ENCODE measurements around the gene FPR2. TPM values are rescaled to one million over a fixed set of nuclear protein-coding genes. Genes with fewer than 3 reads are reported as not detected.

The FPR2 gene
- total RNA-seq, 2 donors from 2014 or later: 0.47 to 1.1 TPM

DNA sequence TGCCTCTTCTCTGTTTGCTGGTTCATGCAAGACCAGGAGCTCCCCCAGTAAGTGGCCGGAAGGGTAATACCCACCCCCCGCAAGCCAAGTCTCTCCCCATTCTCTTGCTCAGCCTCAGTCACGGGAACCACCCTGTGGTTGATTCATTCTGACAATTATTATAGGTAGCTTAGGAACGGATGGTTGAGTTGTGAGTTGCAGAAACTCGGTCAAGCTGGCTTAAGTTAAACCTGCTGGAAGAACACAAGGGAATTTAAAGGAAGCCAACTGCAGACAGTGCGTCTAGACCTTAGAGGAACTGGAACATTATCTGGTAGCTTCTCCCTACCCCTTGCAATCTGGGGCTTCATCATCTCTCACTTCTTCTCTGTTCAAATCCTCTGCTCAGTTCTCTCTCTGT lies 18.2 kb upstream of the FPR2 start:
- no peak overlapping the region for H3K4me3 ChIP-seq
- no peaks in the 10 kb centered on the region for H3K9me3 ChIP-seq
- no peaks in the 10 kb centered on the region for H3K27me3 ChIP-seq
- intact Hi-C loops (cut with DNase I): no loop called here
- no peak for DNase-seq
- no peaks in the 10 kb centered on the region for H3K4me1 ChIP-seq
- no peak overlapping the region for H3K27ac ChIP-seq
- H3K36me3 ChIP-seq: no peaks in the 10 kb centered on the region
- TF ChIP-seq, protein P1, sequence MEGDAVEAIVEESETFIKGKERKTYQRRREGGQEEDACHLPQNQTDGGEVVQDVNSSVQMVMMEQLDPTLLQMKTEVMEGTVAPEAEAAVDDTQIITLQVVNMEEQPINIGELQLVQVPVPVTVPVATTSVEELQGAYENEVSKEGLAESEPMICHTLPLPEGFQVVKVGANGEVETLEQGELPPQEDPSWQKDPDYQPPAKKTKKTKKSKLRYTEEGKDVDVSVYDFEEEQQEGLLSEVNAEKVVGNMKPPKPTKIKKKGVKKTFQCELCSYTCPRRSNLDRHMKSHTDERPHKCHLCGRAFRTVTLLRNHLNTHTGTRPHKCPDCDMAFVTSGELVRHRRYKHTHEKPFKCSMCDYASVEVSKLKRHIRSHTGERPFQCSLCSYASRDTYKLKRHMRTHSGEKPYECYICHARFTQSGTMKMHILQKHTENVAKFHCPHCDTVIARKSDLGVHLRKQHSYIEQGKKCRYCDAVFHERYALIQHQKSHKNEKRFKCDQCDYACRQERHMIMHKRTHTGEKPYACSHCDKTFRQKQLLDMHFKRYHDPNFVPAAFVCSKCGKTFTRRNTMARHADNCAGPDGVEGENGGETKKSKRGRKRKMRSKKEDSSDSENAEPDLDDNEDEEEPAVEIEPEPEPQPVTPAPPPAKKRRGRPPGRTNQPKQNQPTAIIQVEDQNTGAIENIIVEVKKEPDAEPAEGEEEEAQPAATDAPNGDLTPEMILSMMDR (IDR thresholded peaks at IDR 0.05): no peak
- no peak overlapping the region for H3K9ac ChIP-seq (ENCODE audit: low read depth in 2 of 2, low read length in 2 of 2)

DNA sequence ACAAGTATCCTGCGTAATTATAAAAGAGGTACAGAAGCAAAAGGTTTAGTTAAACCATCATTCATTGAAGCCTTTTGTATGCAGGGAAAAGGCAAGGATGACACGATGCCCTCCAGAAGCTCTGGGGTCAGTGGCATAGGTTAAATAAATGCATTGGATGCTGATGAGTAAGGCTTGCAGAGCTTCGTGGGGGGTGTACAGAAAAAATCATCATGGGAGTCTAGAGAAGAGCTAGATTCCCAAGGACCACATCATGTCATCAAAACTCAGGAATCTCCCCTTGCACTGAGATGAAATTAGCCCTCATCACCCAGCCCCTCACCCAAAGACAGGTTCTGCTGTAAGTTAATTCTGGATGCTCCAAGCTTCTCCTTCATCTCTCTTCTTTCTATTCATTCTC lies 17.6 kb upstream of the FPR2 start:
- Histone ChIP-seq H3K4me1 (no peaks in the 10 kb centered on the region), H3K9me3 (no peaks in the 10 kb centered on the region), H3K9ac (ENCODE audit: low read depth in 2 of 2, low read length in 2 of 2) (no peak overlapping the region), H3K36me3 (no peaks in the 10 kb centered on the region), H3K4me3 (no peak overlapping the region), H3K27ac (no peak overlapping the region), H3K27me3 (no peaks in the 10 kb centered on the region)
- intact Hi-C loops (cut with DNase I): no loop called here
- TF ChIP-seq, protein P1 (IDR thresholded peaks at IDR 0.05): no peak
- no peak for DNase-seq

DNA sequence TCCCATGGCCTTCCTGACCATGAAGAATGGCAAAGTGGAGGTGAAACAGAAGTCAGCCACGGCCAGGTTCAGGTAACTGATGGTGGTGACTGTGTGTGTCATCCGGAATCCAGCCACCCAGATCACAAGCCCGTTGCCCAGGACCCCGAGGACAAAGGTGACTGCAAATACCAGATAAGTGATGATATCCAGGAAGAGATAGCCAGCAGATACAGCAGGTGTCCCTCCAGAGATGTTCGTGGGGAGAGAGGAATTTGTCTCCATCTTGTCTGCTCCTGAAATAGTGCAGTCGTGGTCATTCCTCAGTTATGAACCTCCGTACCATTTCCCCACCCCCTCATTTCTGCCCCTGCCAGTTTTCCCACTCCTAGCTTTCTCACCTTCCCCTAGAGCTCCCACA lies 14.2 kb upstream of the FPR2 start:
- TF ChIP-seq, protein P1 (IDR thresholded peaks at IDR 0.05): no peak
- Histone ChIP-seq H3K9me3 (no peaks in the 10 kb centered on the region), H3K27ac (no peak overlapping the region), H3K4me1 (no peaks in the 10 kb centered on the region), H3K27me3 (no peaks in the 10 kb centered on the region), H3K36me3 (no peaks in the 10 kb centered on the region), H3K4me3 (no peak overlapping the region), H3K9ac (ENCODE audit: low read depth in 2 of 2, low read length in 2 of 2) (no peak overlapping the region)
- intact Hi-C loops (cut with DNase I): no loop called here
- no peak for DNase-seq

DNA sequence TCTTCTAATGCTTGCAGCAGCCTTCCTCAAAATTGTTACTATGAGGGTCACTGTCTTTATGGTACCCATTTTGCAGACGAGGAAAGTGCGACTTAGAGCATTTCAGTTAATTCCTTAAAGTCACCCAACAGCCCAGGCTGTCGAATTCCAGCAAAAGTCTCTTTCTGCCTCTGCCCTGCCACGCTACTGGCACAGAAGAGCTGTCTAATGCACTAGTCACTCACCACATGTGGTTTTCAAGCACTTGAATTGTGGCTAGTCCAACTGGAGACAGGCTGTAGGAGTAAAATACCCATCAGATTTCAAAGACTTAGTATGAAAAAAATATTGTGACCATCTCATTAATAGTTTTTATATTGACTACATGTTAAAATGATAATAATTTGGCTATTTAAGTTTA lies 11.0 kb upstream of the FPR2 start:
- no peak for DNase-seq
- no peak overlapping the region for H3K4me3 ChIP-seq
- no peak overlapping the region for H3K27ac ChIP-seq
- H3K4me1 ChIP-seq: no peaks in the 10 kb centered on the region
- intact Hi-C loops (cut with DNase I): no loop called here
- TF ChIP-seq, protein P1 (IDR thresholded peaks at IDR 0.05): no peak
- H3K27me3 ChIP-seq: no peaks in the 10 kb centered on the region
- H3K36me3 ChIP-seq: no peaks in the 10 kb centered on the region
- H3K9ac ChIP-seq (ENCODE audit: low read depth in 2 of 2, low read length in 2 of 2): no peak overlapping the region
- H3K9me3 ChIP-seq: no peaks in the 10 kb centered on the region

DNA sequence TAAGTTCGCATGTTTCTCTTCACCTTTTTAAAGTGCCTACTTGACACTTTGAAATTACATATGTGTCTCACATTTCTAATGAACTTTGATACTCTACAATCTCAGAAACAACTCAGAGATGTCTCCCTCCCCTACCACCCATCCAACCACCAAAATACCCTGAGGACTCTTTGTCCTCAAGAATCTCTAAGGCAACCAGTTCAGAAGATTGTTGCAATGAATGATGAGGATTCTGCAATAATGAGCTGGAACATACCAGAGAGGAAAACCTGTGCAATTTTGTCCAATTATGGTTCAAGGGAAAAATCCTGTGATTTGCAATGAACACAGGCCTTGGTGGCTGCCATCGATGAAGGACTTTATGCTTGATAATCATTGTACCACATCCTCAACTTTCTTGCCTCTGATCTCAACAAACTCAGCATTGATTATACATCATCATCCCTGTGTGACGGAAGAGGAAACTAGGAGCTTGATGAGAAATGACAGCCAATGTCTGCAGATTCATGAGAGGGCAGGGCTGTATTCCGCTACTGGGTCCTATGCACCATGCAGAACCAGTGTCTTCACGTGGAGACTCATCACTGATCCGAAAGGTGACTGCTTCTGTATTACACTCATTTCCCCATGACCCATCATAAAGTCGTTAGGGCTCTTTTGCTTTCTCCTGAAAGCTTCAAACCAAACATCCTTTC lies 10.4 kb upstream of the FPR2 start:
- Histone ChIP-seq H3K36me3 (no peaks in the 10 kb centered on the region), H3K9me3 (no peaks in the 10 kb centered on the region), H3K4me3 (no peak overlapping the region), H3K27me3 (no peaks in the 10 kb centered on the region), H3K27ac (no peak overlapping the region), H3K9ac (ENCODE audit: low read depth in 2 of 2, low read length in 2 of 2) (no peak overlapping the region), H3K4me1 (no peaks in the 10 kb centered on the region)
- DNase-seq: no peak
- intact Hi-C loops (cut with DNase I): no loop called here
- TF ChIP-seq, protein P1 (IDR thresholded peaks at IDR 0.05): no peak
